Measurements from ENCODE around the gene UQCC5.

DNA sequence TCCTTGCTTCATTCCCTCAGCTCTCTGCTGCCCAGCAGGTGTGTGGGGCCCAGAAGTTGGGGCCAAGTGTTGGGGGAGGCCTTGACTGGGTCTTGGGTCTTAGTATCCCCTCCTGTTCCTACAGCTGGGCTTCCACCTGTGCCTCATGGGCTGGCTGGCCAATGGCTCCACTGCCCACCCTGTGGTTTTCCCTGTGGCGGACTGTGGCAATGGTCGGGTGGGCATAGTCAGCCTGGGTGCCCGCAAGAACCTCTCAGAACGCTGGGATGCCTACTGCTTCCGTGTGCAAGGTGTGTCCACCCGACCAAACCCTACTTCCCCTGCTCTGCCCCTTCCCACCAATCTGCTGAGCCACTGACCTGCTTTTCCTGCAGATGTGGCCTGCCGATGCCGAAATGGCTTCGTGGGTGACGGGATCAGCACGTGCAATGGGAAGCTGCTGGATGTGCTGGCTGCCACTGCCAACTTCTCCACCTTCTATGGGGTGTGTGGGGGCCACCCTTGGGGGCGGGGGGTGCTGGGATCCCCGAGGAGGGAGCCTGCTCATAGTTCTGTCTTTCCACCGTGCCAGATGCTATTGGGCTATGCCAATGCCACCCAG lies 13.7 kb upstream of the UQCC5 start:
- TF ChIP-seq EZH2 (IDR thresholded peaks at IDR 0.05; ENCODE audit: borderline replicate concordance, insufficient read depth, low read length, poor library complexity, severe bottlenecking): no peak
- TF ChIP-seq, protein P1, sequence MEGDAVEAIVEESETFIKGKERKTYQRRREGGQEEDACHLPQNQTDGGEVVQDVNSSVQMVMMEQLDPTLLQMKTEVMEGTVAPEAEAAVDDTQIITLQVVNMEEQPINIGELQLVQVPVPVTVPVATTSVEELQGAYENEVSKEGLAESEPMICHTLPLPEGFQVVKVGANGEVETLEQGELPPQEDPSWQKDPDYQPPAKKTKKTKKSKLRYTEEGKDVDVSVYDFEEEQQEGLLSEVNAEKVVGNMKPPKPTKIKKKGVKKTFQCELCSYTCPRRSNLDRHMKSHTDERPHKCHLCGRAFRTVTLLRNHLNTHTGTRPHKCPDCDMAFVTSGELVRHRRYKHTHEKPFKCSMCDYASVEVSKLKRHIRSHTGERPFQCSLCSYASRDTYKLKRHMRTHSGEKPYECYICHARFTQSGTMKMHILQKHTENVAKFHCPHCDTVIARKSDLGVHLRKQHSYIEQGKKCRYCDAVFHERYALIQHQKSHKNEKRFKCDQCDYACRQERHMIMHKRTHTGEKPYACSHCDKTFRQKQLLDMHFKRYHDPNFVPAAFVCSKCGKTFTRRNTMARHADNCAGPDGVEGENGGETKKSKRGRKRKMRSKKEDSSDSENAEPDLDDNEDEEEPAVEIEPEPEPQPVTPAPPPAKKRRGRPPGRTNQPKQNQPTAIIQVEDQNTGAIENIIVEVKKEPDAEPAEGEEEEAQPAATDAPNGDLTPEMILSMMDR (IDR thresholded peaks at IDR 0.05; ENCODE audit: poor library complexity, severe bottlenecking): no peak
- no peak for TF ChIP-seq TAF1 (IDR thresholded peaks at IDR 0.05; ENCODE audit: low read depth)
- no peak for TF ChIP-seq EP300 (conservative IDR thresholded peaks at IDR 0.05; ENCODE audit: poor library complexity, severe bottlenecking)
- no peak for TF ChIP-seq POLR2AphosphoS5 (IDR thresholded peaks at IDR 0.05)
- TF ChIP-seq, protein P2, sequence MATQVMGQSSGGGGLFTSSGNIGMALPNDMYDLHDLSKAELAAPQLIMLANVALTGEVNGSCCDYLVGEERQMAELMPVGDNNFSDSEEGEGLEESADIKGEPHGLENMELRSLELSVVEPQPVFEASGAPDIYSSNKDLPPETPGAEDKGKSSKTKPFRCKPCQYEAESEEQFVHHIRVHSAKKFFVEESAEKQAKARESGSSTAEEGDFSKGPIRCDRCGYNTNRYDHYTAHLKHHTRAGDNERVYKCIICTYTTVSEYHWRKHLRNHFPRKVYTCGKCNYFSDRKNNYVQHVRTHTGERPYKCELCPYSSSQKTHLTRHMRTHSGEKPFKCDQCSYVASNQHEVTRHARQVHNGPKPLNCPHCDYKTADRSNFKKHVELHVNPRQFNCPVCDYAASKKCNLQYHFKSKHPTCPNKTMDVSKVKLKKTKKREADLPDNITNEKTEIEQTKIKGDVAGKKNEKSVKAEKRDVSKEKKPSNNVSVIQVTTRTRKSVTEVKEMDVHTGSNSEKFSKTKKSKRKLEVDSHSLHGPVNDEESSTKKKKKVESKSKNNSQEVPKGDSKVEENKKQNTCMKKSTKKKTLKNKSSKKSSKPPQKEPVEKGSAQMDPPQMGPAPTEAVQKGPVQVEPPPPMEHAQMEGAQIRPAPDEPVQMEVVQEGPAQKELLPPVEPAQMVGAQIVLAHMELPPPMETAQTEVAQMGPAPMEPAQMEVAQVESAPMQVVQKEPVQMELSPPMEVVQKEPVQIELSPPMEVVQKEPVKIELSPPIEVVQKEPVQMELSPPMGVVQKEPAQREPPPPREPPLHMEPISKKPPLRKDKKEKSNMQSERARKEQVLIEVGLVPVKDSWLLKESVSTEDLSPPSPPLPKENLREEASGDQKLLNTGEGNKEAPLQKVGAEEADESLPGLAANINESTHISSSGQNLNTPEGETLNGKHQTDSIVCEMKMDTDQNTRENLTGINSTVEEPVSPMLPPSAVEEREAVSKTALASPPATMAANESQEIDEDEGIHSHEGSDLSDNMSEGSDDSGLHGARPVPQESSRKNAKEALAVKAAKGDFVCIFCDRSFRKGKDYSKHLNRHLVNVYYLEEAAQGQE (IDR thresholded peaks at IDR 0.05; ENCODE audit: borderline replicate concordance): no peak
- no peak for TF ChIP-seq RAD21 (conservative IDR thresholded peaks at IDR 0.05)
- no peak for TF ChIP-seq MXI1 (conservative IDR thresholded peaks at IDR 0.05; ENCODE audit: poor library complexity, severe bottlenecking)
- TF ChIP-seq SMC3 (conservative IDR thresholded peaks at IDR 0.05; ENCODE audit: poor library complexity): no peak
